Upper lobe of left lung (tissue), 4 donors: ENCODE measurements around the gene CPZ.

Source experiments
- CTCF ChIP-seq, 6 experiments: fragments of 450-650 bp in 4 of 6; fragments of 200-600 bp in 2 of 6; sonication (generic) in 2 of 6; IDR thresholded peaks; one replicate each; pipeline ENCODE4 v1.5.1; 2016 to 2019; ENCODE audit warnings: antibody characterized with exemption in 6 of 6
- POLR2A ChIP-seq, 4 donors: fragments of 450-650 bp; IDR thresholded peaks; one replicate each; pipeline ENCODE4 v1.5.1; 2016 to 2017; ENCODE audit warnings: antibody characterized with exemption in 4 of 4, mild to moderate bottlenecking in 2 of 4
- POLR2AphosphoS5 ChIP-seq, 2 donors: sonication (generic); formaldehyde crosslinking; IDR thresholded peaks; one replicate each; pipeline ENCODE4 v1.5.1; 2017; ENCODE audit warnings: antibody characterized with exemption in 2 of 2

- no peak for TF ChIP-seq POLR2A (IDR thresholded peaks at IDR 0.05)
- TF ChIP-seq POLR2AphosphoS5 (IDR thresholded peaks at IDR 0.05): no peak
- TF ChIP-seq CTCF (IDR thresholded peaks at IDR 0.05): no peak
Observed at GRCh38 chr4:8600686-8601085, 8.1 kb downstream of the CPZ start.
